SK-N-SH treated with all-trans-retinoic acid at 6 μM for 48 hours (cell line): ENCODE results near the gene SPAG9.

ENCODE experiments used
- ATAC-seq: fragments of 200-7000 bp; cut with Tn5 transposase; 3 replicates; pipeline ENCODE4 v1.9.1; 2020; ENCODE audit warnings: mild to moderate bottlenecking, moderate library complexity
- BACH2 ChIP-seq: fragments of 250-450 bp; sonication (Bioruptor Pico); IDR thresholded peaks from 2 replicates; pipeline ENCODE4 v1.9.0; 2021; ENCODE audit warnings: mild to moderate bottlenecking, borderline replicate concordance
- GLIS3 ChIP-seq: fragments of 250-450 bp; sonication (Bioruptor Pico); IDR thresholded peaks from 2 replicates; pipeline ENCODE4 v1.5.0; 2020; ENCODE audit warnings: mild to moderate bottlenecking, moderate library complexity
- ISL1 ChIP-seq: fragments of 250-450 bp; sonication (Bioruptor Pico); IDR thresholded peaks from 2 replicates; pipeline ENCODE4 v2.1.2; 2022; ENCODE audit warnings: mild to moderate bottlenecking, moderate library complexity
- PPARA ChIP-seq: fragments of 250-450 bp; sonication (Bioruptor Pico); IDR thresholded peaks from 2 replicates; pipeline ENCODE4 v1.5.0; 2020; ENCODE audit warnings: mild to moderate bottlenecking, borderline replicate concordance
- SNAI2 ChIP-seq: fragments of 250-450 bp; sonication (Bioruptor Pico); IDR thresholded peaks from 2 replicates; pipeline ENCODE4 v1.5.0; 2020; ENCODE audit warnings: mild to moderate bottlenecking, moderate library complexity
- TCF4 ChIP-seq: fragments of 250-450 bp; sonication (Bioruptor Pico); IDR thresholded peaks from 2 replicates; pipeline ENCODE4 v1.8.0; 2021; ENCODE audit warnings: mild to moderate bottlenecking, moderate library complexity, borderline replicate concordance
- ZFP30 ChIP-seq: fragments of 450-650 bp; formaldehyde crosslinking; IDR thresholded peaks from 2 replicates; pipeline ENCODE4 v1.5.0; 2022; ENCODE audit warnings: mild to moderate bottlenecking, moderate library complexity
- ZNF565 ChIP-seq: fragments of 450-650 bp; formaldehyde crosslinking; conservative IDR thresholded peaks from 2 replicates; pipeline ENCODE4 v1.5.0; 2020; ENCODE audit warnings: low read depth, mild to moderate bottlenecking, moderate library complexity
- ZNF70 ChIP-seq: fragments of 450-650 bp; formaldehyde crosslinking; IDR thresholded peaks from 2 replicates; pipeline ENCODE4 v1.5.0; 2020; ENCODE audit warnings: mild to moderate bottlenecking, moderate library complexity
- ZNF8 ChIP-seq: fragments of 450-650 bp; formaldehyde crosslinking; IDR thresholded peaks from 2 replicates; pipeline ENCODE4 v1.5.0; 2020; ENCODE audit warnings: mild to moderate bottlenecking, moderate library complexity

Gene SPAG9

DNA sequence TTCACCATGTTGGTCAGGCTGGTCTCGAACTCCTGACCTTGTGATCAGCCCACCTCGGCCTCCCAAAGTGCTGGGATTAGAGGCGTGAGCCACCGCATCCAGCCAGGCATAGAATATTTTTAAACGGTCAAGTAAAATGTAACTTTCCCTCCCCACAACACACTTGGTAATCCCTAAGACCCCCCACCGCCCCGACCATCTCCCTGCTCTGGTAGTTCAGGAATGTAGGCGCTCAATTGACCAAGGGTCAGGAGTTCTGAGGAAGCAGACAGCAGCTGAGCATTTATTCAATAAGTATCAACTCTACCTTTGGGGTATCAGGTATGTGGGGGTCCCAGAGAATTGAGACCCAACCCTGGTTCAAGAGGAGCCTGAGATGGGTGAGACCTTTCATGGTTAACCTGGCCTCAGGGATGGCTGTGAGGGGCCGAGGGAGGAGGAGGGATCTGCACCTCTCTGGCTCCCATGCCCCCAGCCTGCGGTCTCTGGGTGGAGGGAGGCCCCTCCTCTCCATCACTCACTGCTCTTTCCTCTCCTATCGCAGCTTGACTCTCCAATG, 206.1 kb downstream of the SPAG9 start:
- TF ChIP-seq GLIS3 (no peak), TCF4 (CRISPR knock-in tag) (no peak), SNAI2 (CRISPR knock-in tag) (no peak), ISL1 (CRISPR knock-in tag) (no peak), PPARA (CRISPR knock-in tag) (no peak), ZNF70 (CRISPR knock-in tag) (no peak), BACH2 (CRISPR knock-in tag) (no peak), ZNF8 (no peak)
- ATAC-seq = no peak

DNA sequence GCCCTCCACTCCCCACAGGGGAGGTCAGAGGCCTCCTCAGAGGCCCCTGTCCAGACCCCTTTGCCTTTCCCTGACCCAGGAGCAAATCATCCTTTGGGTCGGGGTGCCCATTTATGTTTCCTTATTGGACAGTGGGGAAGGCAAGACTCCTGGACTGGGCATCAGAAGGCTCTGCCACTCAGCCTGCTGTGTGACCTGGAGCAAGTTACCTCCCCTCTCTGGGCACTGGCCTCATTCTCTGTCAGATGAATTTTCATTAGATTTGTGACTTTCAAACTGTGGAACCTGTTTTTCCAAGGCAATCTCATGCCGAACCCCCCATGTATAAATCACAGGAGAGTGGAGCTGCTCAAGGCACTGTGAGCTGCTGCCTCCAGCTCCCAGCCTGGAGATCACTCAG, 207.5 kb downstream of the SPAG9 start:
- no peak for ATAC-seq
- TF ChIP-seq ZNF565 (CRISPR knock-in tag) = no peak
- TF ChIP-seq ZFP30 (CRISPR knock-in tag) = no peak
- TF ChIP-seq ZNF8 = no peak
